H1 (cell line): ENCODE data around the gene TASP1. TPM values are rescaled to one million over a fixed set of nuclear protein-coding genes. Genes with fewer than 3 reads are reported as not detected.

Experiments
- ASH2L ChIP-seq: fragments of 200-600, 300-600 bp; sonication (generic); IDR thresholded peaks from one replicate; pipeline ENCODE4 v1.7.1; 2017; ENCODE audit warnings: low read length
- EP300 ChIP-seq, 2 experiments: IDR thresholded peaks; 1 replicate in 1 of 2; 2 replicates in 1 of 2; pipeline ENCODE4 v1.6.1; 2011 to 2012; ENCODE audit warnings: low read depth in 2 of 2, low read length in 2 of 2, mild to moderate bottlenecking in 2 of 2, borderline replicate concordance in 1 of 2, inconsistent platforms in 1 of 2, moderate library complexity in 1 of 2
- GABPA ChIP-seq: IDR thresholded peaks from 2 replicates; pipeline ENCODE4 v1.6.1; 2011; ENCODE audit warnings: mild to moderate bottlenecking, low read length, moderate library complexity, borderline replicate concordance; ENCODE audit not compliant: insufficient read depth
- KDM5A ChIP-seq: fragments of 200-600 bp; IDR thresholded peaks from 2 replicates; pipeline ENCODE4 v1.7.1; 2012; ENCODE audit warnings: mild to moderate bottlenecking, low read length, inconsistent platforms, mixed read lengths
- polyA plus RNA-seq, 7 experiments: library from polyadenylated mRNA; depleted of rRNA in 3 of 7; stranded (reverse) in 5 of 7; unstranded in 2 of 7; fragments of >200 nt in 5 of 7; fragments of 200-250 nt in 2 of 7; gene quantifications; 1 replicate in 5 of 7; 2 replicates in 1 of 7; 4 replicates in 1 of 7; pipeline versions ENCODE4 v1.2.1 to v1.2.3, GENCODE V29; 2011 to 2013; ENCODE audit warnings: missing spikeins in 2 of 7, mixed read lengths in 2 of 7
- total RNA-seq: library from RNA; stranded (reverse); fragmentation: NEBNext Ultra II Directional; extraction: Animal tissue kit (Norgen Biotek cat#: 25700); gene quantifications from 2 replicates; pipeline ENCODE4 v1.2.1, GENCODE V29; 2021
- TF ChIP-seq, protein P1 (sequence below): IDR thresholded peaks from 2 replicates; pipeline ENCODE4 v1.6.1; 2011; ENCODE audit warnings: low read length, improper control_type of control experiment

TASP1 gene
- total and polyA plus RNA-seq, 2 of the 8 experiments (the other 6 are each of a cell fraction or from before 2014, with no cell fraction given) = 4.5 to 10.9 TPM

DNA sequence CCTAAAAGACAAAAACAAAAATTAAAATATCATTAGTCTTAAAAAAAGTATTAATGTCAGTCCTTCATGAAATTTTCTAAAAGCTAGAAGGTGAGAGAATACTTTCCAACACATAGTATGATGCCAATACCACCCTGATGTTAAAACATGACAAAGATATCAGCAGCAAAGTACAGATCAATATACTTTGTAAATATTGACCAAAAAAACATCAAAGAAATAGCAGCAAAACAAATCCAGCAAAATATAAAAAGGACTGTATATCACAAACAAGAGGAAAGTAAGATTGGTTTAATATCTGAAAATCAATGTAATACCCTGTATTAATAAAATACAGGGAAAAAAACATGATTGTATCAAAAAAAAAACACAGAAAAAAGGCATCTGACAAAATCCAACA, 51.4 kb downstream of the TASP1 start (continued):
- TF ChIP-seq, protein P1, sequence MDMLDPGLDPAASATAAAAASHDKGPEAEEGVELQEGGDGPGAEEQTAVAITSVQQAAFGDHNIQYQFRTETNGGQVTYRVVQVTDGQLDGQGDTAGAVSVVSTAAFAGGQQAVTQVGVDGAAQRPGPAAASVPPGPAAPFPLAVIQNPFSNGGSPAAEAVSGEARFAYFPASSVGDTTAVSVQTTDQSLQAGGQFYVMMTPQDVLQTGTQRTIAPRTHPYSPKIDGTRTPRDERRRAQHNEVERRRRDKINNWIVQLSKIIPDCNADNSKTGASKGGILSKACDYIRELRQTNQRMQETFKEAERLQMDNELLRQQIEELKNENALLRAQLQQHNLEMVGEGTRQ = no peak
- TF ChIP-seq ASH2L (no peak), GABPA (no peak), EP300 (IDR thresholded peaks at IDR 0.05; ENCODE audit: borderline replicate concordance in 1 of 2, low read depth in 2 of 2, low read length in 2 of 2) (no peak), KDM5A (no peak)
